RWPE1 (cell line): ENCODE data around the gene AGPS.
A peak's percentile ranks its signal among the peaks of the same experiment; 100 is the strongest.

Experiments
- CTCF ChIA-PET: fragments of 350-600 bp; sonication (Branson Sonifier 250); formaldehyde crosslinking; extraction: SDS; loops from one replicate; lab custom pipeline; 2021; lab: Yijun Ruan, JAX
- POLR2A ChIA-PET: fragments of 400-600 bp; formaldehyde crosslinking; extraction: SDS; loops from one replicate; lab custom pipeline; 2020; ENCODE audit warnings: antibody characterized with exemption; ENCODE audit not compliant: low non-redundant PET; lab: Yijun Ruan, JAX
- DNase-seq: peaks from one replicate; pipeline ENCODE4 v3.0.0; 2012; ENCODE audit warnings: low spot score
- H3K27ac ChIP-seq: fragments of 450-650 bp; 2 replicates; pipeline ENCODE4 v1.5.1; 2017
- TF ChIP-seq, protein P1 (sequence below): fragments of 450-650 bp; conservative IDR thresholded peaks from 2 replicates; pipeline ENCODE4 v1.5.1; 2017; ENCODE audit warnings: low read depth, mild to moderate bottlenecking

The AGPS gene

DNA sequence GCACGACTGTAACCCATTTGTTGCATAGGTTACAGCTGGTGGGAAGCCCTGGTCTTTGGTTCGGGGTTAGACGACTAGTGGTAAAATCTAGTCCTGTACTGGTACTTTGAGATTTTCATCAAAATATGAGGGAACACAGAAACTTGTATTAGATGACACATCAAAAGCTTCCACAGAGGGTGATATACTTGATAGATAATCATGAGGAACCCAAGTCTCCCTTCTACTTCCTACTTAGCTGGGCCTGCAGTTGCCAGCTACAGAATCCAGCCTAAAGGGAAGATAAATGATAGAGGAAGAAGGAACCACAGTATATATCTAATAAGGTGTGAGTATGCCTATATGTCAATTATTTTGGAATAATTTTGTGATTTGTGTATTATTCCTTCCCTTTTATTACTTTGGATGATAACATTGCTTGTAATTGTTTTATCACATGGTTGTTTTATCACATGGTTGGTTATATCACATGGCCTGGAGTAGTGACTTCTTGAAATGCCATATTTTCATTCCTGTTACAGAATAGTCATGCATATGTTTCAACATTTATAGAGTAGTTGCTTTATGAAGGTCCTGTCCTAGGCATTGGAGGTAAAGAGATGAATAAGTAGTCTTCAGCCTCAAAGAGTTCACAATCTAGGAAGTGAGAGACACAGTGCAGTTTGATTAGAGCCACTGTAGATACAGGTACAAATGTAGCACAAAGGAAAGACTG, 2.9 kb downstream of the AGPS start:
- TF ChIP-seq, protein P1, sequence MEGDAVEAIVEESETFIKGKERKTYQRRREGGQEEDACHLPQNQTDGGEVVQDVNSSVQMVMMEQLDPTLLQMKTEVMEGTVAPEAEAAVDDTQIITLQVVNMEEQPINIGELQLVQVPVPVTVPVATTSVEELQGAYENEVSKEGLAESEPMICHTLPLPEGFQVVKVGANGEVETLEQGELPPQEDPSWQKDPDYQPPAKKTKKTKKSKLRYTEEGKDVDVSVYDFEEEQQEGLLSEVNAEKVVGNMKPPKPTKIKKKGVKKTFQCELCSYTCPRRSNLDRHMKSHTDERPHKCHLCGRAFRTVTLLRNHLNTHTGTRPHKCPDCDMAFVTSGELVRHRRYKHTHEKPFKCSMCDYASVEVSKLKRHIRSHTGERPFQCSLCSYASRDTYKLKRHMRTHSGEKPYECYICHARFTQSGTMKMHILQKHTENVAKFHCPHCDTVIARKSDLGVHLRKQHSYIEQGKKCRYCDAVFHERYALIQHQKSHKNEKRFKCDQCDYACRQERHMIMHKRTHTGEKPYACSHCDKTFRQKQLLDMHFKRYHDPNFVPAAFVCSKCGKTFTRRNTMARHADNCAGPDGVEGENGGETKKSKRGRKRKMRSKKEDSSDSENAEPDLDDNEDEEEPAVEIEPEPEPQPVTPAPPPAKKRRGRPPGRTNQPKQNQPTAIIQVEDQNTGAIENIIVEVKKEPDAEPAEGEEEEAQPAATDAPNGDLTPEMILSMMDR: no peak
- no peak for DNase-seq
- ChIA-PET CTCF (interaction anchor here (1.3 kb wide), 1 partner anchor 132 kb away, joined by 5 read pairs; no protein-coding TSS in a partner anchor), POLR2A (no interaction called here)
- H3K27ac ChIP-seq: no peak overlapping the region

DNA sequence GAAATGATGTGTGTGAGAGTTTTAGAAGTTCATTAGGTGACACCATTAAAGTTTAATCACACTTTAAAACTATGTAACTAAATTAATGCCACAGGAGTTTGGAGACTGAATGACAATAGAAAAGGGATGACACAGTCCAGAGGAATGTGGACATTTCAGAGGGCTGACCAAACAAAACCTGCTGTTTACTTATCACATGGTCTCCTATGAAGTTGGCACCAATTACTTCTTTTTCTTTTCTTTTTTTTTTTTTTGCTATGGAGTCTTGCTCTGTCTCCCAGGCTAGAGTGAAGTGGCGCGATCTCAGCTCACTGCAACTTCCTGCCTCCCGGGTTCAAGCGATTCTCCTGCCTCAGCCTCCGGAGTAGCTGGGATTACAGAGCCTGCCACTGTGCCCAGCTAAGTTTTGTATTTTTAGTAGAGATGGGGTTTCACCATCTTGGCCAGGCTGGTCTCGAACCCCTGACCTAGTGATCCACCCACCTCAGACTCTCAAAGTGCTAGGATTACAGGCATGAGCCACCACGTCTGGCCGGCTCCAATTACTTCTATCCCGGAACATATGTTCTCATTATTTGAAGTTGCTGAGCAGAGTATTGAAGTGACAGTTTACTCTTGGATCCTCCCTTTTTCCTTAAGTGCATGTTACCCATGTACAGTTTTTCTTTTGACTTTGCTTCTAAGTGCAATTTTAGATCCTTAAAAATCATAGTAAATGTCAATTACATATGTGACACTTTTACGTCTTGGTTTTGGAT, 4.3 kb downstream of the AGPS start:
- POLR2A ChIA-PET: no interaction called here
- CTCF ChIA-PET: interaction anchor here (0.6 to 1.3 kb wide), 3 partner anchors 55 to 134 kb away, joined by 4 to 5 read pairs (median 4); no protein-coding TSS in a partner anchor
- DNase-seq: peak; percentile 67
- peak overlapping the region; percentile 72 for H3K27ac ChIP-seq
- TF ChIP-seq, protein P1: no peak

DNA sequence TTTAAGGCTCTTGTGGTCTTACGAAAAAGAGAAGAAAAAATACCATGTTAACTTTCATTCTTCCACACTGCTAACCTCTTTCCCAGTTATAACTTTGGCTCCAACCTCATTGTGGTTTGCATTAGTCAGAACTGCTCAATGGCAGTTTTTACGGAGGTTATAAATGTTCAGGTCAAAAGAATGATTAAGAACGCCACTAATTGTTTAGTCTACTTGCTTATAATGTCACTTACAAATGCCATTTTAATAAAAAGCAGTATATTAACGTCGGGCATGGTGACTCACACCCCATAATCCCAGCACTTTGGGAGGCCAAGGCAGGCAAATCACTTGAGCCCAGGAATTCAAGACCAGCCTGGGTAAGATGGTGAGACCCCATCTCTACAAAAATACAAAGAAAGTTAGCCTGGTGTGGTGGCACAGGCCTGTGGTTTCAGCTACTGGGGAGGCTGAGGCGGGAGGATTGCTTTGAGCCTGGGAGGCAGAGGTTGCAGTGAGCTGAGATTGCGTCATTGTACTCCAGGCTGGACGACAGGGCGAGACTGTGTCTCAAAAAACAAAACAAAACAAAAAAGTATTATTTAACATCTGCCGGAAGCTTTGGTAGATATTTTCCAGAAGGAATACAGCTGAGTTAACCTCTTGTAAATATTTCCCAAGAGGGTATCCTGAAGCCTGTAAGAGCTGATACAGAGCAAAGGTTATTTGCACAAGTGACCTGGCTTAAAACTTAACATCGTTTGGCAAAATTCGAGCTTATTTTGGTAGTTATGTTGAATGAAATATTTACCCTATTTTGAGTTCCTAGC, 5.1 kb downstream of the AGPS start:
- ChIA-PET POLR2A (no interaction called here), CTCF (interaction anchor here (0.6 to 1.1 kb wide), 3 partner anchors 56 to 471 kb away, joined by 4 read pairs; no protein-coding TSS in a partner anchor)
- DNase-seq: peak; percentile 18
- H3K27ac ChIP-seq: peak overlapping the region; percentile 70
- TF ChIP-seq, protein P1: no peak

DNA sequence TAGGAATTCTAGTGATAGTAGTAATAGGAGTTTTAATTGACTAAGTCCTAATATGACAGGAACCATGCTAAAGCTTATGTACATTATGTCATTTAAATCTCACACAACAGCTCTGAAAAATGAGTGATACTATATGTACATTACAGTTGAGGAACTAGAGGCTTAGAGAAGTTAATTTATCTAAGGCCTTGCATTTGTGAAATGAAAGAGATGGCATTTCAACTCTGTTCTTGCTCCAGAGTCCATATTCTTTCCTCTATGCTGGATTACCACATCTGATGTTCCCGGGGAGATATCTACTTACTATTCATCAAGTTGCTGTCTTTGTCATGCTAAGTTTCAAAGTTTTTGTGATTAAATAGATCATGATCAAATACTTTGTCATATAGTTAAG, 5.7 kb downstream of the AGPS start:
- H3K27ac ChIP-seq: no peak overlapping the region
- no peak for DNase-seq
- ChIA-PET POLR2A (no interaction called here), CTCF (interaction anchor here (1.1 kb wide), 1 partner anchor 63 kb away, joined by 4 read pairs; no protein-coding TSS in a partner anchor)
- TF ChIP-seq, protein P1: no peak

DNA sequence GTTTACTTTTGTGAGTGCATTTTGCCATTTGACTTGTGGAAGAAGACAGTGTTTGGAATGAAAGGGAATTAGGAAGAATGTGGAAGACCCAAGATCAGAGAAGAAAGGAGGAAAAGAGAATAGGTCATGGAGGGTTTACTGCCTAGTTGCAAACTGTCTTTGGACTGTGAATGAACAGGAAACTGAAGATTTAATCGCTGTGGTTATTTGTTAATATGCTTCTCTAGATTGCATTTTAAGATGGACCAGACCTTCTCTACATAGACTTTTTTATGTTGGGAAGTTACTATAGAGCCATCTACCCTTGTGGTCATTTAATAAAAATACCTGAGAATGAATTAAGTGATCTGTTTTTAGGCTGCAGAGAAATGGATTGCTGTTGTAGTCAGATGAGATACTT, 6.2 kb downstream of the AGPS start:
- H3K27ac ChIP-seq: no peak overlapping the region
- TF ChIP-seq, protein P1: no peak
- POLR2A ChIA-PET: no interaction called here

DNA sequence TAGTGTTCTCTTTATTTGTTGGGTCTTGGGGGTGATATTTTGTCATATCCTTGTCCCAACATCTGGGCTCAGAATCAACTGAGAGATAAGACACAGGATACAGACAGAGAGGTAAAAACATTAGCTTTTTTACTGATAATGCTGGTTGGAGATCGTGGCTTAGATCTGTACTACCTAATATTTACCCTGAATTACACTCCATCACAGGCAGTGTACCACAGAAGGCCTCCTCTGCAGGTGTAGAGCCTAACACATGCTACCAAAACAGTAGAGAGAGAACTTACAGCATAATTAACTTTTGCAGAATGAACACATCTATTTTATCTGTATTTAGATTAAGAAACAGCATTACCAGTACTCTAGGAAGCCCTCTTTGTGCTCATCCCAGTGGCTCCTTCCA, 6.8 kb downstream of the AGPS start:
- ChIA-PET POLR2A (no interaction called here), CTCF (no interaction called here)

More for the DNA sequence above, 6.2 kb downstream of the AGPS start:
- DNase-seq: no peak
- CTCF ChIA-PET: interaction anchor here (1.1 kb wide), 1 partner anchor 63 kb away, joined by 4 read pairs; no protein-coding TSS in a partner anchor

More for the DNA sequence above, 6.8 kb downstream of the AGPS start:
- no peak overlapping the region for H3K27ac ChIP-seq
- no peak for DNase-seq
- TF ChIP-seq, protein P1: no peak
